GM10847 (cell line): ENCODE results near the gene FABP1.

ENCODE experiments used
- POLR2A ChIP-seq: IDR thresholded peaks from 2 replicates; pipeline ENCODE4 v1.6.1; 2011; ENCODE audit not compliant: insufficient read length; ENCODE audit errors: extremely low read depth

Gene FABP1

GRCh38 chr2:88127888-88128653, at the start of gene FABP1:
TSS of gene FABP1 (minus strand) at chr2:88128062. CDS start at chr2:88128017, 45 bp downstream.
- no peak for TF ChIP-seq POLR2A

GRCh38 chr2:88177556-88177955, 49.7 kb upstream of the FABP1 start:
- no peak for TF ChIP-seq POLR2A

- TF ChIP-seq POLR2A: no peak
Observed at GRCh38 chr2:88176352-88176984, 48.6 kb upstream of the FABP1 start.

- no peak for TF ChIP-seq POLR2A
Observed at GRCh38 chr2:88172882-88173281, 45.0 kb upstream of the FABP1 start.

- no peak for TF ChIP-seq POLR2A
Observed at GRCh38 chr2:88171966-88172365, 44.1 kb upstream of the FABP1 start.

GRCh38 chr2:88170472-88170892, 42.6 kb upstream of the FABP1 start:
- no peak for TF ChIP-seq POLR2A

GRCh38 chr2:88168386-88168785, 40.5 kb upstream of the FABP1 start:
- TF ChIP-seq POLR2A: no peak

GRCh38 chr2:88167740-88168139, 39.9 kb upstream of the FABP1 start:
- no peak for TF ChIP-seq POLR2A

GRCh38 chr2:88165332-88166003, 37.6 kb upstream of the FABP1 start:
- no peak for TF ChIP-seq POLR2A

- TF ChIP-seq POLR2A: no peak
Observed at GRCh38 chr2:88161446-88162244, 33.8 kb upstream of the FABP1 start.

- TF ChIP-seq POLR2A: no peak
Observed at GRCh38 chr2:88160517-88160916, 32.7 kb upstream of the FABP1 start.

- no peak for TF ChIP-seq POLR2A
Observed at GRCh38 chr2:88159955-88160415, 32.1 kb upstream of the FABP1 start.

- no peak for TF ChIP-seq POLR2A
Observed at GRCh38 chr2:88159481-88159880, 31.6 kb upstream of the FABP1 start.

GRCh38 chr2:88148929-88149438, 21.1 kb upstream of the FABP1 start:
- no peak for TF ChIP-seq POLR2A

- TF ChIP-seq POLR2A: no peak
Observed at GRCh38 chr2:88147145-88147544, 19.3 kb upstream of the FABP1 start.
